RWPE2 (cell line): Measurements from ENCODE around the gene CMKLR1.

Experiments used
- ATAC-seq: fragments of 200-7000 bp; cut with Tn5 transposase; 3 replicates; pipeline ENCODE4 v1.9.1; 2021; ENCODE audit warnings: low read depth
- DNase-seq: peaks from one replicate; pipeline ENCODE4 v3.0.0-alpha.2; 2020; ENCODE audit warnings: low spot score
- H3K27ac ChIP-seq: fragments of 450-650 bp; 2 replicates; pipeline ENCODE4 v1.5.1; 2017; ENCODE audit warnings: mild to moderate bottlenecking; ENCODE audit not compliant: poor library complexity, severe bottlenecking
- H3K27me3 ChIP-seq: fragments of 250-450 bp; sonication (Bioruptor Pico); 2 replicates; pipeline ENCODE4 v1.5.1; 2021; ENCODE audit warnings: mild to moderate bottlenecking, moderate library complexity; ENCODE audit not compliant: insufficient read depth, poor library complexity, severe bottlenecking
- H3K36me3 ChIP-seq: fragments of 250-450 bp; sonication (Bioruptor Pico); 2 replicates; pipeline ENCODE4 v1.5.1; 2020; ENCODE audit warnings: low read depth, mild to moderate bottlenecking, moderate library complexity
- H3K4me1 ChIP-seq: fragments of 250-450 bp; sonication (Bioruptor Pico); 2 replicates; pipeline ENCODE4 v1.5.1; 2021; ENCODE audit warnings: mild to moderate bottlenecking, moderate library complexity; ENCODE audit not compliant: insufficient read depth, poor library complexity, severe bottlenecking
- H3K4me3 ChIP-seq: fragments of 250-450 bp; sonication (Bioruptor Pico); 2 replicates; pipeline ENCODE4 v1.5.1; 2021; ENCODE audit warnings: mild to moderate bottlenecking, moderate library complexity; ENCODE audit not compliant: severe bottlenecking
- H3K9me3 ChIP-seq: fragments of 250-450 bp; sonication (Bioruptor Pico); 2 replicates; pipeline ENCODE4 v1.5.1; 2021; ENCODE audit warnings: mild to moderate bottlenecking, moderate library complexity; ENCODE audit not compliant: severe bottlenecking
- TF ChIP-seq, protein P1 (sequence below): fragments of 450-650 bp; IDR thresholded peaks from one replicate; pipeline ENCODE4 v1.5.1; 2017; ENCODE audit warnings: mild to moderate bottlenecking, moderate library complexity; ENCODE audit not compliant: poor library complexity, severe bottlenecking

CMKLR1 gene

DNA sequence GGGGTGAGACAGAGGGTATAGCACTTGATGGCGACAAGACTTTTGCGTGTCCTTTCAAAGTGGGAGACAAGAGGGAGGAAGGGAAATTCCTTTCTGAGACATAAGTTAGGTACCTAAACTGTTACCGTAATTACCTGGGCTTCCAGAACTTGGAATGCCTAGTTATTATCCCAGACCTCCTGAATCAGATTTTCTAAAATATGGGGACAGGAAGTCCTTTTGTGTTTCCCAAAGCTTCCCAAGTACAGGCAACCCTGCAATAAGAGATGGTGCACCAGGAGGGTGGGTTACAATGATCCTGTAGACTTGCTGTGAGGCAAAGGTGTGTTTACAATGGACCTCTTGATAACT is 83.9 kb downstream of the CMKLR1 start:
- DNase-seq = no peak
- no peaks in the 10 kb centered on the region for H3K36me3 ChIP-seq
- H3K4me1 ChIP-seq = no peaks in the 10 kb centered on the region
- H3K9me3 ChIP-seq = no peaks in the 10 kb centered on the region
- H3K4me3 ChIP-seq = no peak overlapping the region
- TF ChIP-seq, protein P1, sequence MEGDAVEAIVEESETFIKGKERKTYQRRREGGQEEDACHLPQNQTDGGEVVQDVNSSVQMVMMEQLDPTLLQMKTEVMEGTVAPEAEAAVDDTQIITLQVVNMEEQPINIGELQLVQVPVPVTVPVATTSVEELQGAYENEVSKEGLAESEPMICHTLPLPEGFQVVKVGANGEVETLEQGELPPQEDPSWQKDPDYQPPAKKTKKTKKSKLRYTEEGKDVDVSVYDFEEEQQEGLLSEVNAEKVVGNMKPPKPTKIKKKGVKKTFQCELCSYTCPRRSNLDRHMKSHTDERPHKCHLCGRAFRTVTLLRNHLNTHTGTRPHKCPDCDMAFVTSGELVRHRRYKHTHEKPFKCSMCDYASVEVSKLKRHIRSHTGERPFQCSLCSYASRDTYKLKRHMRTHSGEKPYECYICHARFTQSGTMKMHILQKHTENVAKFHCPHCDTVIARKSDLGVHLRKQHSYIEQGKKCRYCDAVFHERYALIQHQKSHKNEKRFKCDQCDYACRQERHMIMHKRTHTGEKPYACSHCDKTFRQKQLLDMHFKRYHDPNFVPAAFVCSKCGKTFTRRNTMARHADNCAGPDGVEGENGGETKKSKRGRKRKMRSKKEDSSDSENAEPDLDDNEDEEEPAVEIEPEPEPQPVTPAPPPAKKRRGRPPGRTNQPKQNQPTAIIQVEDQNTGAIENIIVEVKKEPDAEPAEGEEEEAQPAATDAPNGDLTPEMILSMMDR = no peak
- no peak for ATAC-seq
- H3K27ac ChIP-seq = no peak overlapping the region
- H3K27me3 ChIP-seq = peaks cover 8% of the 10 kb centered on the region

DNA sequence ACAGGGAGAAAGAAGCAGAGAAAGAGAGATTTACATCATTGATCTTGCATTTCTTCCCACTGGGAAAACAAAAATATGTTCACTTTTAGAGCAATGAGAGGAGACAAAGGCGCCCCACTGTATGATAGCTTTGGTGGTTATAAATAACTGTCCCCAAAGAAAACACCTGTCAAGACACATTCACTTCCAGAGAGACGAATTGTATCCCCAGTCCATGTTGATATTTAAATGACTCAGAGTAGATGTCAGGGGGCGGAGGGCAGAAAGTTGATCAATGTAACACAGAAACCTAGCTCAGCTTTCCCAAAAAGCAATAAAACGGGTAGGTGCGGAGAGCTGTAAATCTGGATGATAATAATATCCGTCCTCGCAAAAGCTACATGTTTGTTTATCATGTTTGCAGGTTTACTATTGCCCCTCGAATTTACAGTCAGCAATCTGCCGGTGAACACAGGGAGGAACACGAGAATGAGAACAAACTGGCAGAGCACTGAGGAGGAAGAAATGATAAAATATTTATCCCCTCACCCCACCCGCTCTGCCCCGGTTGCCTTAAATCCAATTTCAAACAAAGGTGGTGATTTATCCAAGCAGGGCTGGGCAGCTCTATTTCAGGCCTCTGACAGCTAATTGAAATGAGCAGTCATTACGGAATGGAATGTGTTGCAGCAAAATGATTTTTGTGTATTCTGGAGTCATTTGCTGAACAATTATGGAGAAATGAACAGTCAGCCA is 84.4 kb downstream of the CMKLR1 start:
- Histone ChIP-seq H3K9me3 (no peaks in the 10 kb centered on the region), H3K27ac (no peak overlapping the region), H3K4me3 (no peak overlapping the region), H3K36me3 (no peaks in the 10 kb centered on the region), H3K4me1 (no peaks in the 10 kb centered on the region), H3K27me3 (peaks cover 8% of the 10 kb centered on the region)
- ATAC-seq = no peak
- no peak for DNase-seq
- TF ChIP-seq, protein P1 = no peak

DNA sequence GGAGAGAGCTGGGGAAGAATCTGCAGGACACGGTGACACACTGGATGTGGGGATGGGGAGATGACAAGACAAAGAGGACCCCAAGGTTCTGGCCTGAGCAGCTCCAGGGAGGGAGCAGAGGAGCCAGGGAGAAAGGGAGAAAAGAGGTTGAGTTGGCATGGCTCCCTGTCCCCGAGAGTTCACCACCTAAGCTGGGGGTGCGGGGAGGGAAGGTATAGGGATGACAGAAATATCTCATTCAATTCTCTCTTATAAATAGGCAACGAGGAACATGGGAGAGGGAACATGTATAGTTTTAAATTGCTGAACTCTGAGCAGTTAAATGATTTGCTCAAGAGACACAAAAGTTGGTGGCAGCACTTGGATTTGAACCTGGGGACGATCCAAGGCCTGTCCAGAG is 85.1 kb downstream of the CMKLR1 start:
- Histone ChIP-seq H3K4me1 (no peaks in the 10 kb centered on the region), H3K36me3 (no peaks in the 10 kb centered on the region), H3K27ac (no peak overlapping the region), H3K9me3 (no peaks in the 10 kb centered on the region), H3K4me3 (no peak overlapping the region), H3K27me3 (peaks cover 8% of the 10 kb centered on the region)
- TF ChIP-seq, protein P1 = no peak
- ATAC-seq (no peak), DNase-seq (no peak)

DNA sequence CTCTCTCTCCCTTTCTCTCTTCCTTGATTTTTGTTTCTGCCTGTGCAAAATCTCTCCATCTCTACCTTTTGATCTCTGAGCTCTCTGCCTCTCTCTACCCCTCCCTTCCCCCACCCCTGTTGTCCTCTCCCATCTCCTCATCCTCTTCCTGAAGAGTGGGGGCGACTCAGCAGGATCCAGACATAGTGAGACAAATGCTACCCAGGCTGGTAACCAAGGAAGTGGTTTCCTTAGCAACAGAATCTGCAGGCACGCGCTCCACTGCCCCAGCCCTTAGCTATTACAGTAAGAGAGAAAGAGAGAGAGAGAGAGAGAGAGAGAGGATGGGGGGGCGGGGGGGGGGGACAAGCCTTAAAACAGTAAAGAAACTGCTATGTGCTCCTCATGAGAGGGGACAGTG is 85.6 kb downstream of the CMKLR1 start:
- no peaks in the 10 kb centered on the region for H3K9me3 ChIP-seq
- DNase-seq (no peak), ATAC-seq (no peak)
- H3K36me3 ChIP-seq = no peaks in the 10 kb centered on the region
- TF ChIP-seq, protein P1 = no peak
- H3K4me1 ChIP-seq = no peaks in the 10 kb centered on the region
- no peak overlapping the region for H3K4me3 ChIP-seq
- peaks cover 8% of the 10 kb centered on the region for H3K27me3 ChIP-seq
- no peak overlapping the region for H3K27ac ChIP-seq

DNA sequence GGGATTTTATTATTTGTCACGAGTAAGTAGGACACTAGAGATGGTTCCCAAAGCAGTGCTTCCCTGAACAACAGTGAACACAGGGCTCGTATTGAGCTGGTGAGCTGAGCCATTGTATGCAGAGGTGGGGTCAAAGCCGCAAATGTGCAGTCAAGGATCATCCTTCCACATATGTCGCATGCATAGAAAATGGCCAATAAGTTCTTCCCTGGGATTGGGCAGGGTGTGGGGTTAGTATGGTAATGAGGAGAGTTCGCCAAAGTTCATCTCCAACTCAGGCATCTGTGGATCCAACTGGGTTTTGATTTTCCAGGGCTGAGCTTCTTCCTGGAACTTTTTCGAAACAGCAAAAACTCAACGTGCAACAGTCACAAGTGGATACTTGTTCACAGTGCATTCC is 86.6 kb downstream of the CMKLR1 start:
- H3K27ac ChIP-seq = no peak overlapping the region
- no peaks in the 10 kb centered on the region for H3K36me3 ChIP-seq
- TF ChIP-seq, protein P1 = no peak
- H3K9me3 ChIP-seq = no peaks in the 10 kb centered on the region
- H3K4me3 ChIP-seq = no peak overlapping the region
- no peak for ATAC-seq
- peaks cover 8% of the 10 kb centered on the region for H3K27me3 ChIP-seq
- DNase-seq = no peak
- no peaks in the 10 kb centered on the region for H3K4me1 ChIP-seq
